AG04450 (cell line): ENCODE data around the gene MTHFD2L. TPM values are rescaled to one million over a fixed set of nuclear protein-coding genes. Genes with fewer than 3 reads are reported as not detected.

Source experiments
- CTCF ChIA-PET: fragments of 300-600, 350-600 bp; formaldehyde crosslinking; extraction: SDS; loops from one replicate; lab custom pipeline; 2022; ENCODE audit warnings: antibody characterized with exemption, inconsistent platforms; lab: Charles Lee
- POLR2A ChIA-PET: fragments of 350-600 bp; formaldehyde crosslinking; extraction: SDS; loops from one replicate; lab custom pipeline; 2021; ENCODE audit warnings: antibody characterized with exemption, inconsistent platforms; lab: Yijun Ruan, JAX
- DNase-seq: peaks from one replicate; pipeline ENCODE4 v3.0.0-alpha.2; 2011; ENCODE audit warnings: low read depth, low spot score
- H3K27ac ChIP-seq: one replicate; pipeline ENCODE4 v1.5.1; 2012; ENCODE audit warnings: low read depth, low read length, control low read depth
- H3K27me3 ChIP-seq: one replicate; pipeline ENCODE4 v1.6.0; 2012; ENCODE audit warnings: low read length; ENCODE audit not compliant: control insufficient read depth, insufficient read depth
- H3K4me3 ChIP-seq: 2 replicates; pipeline ENCODE4 v1.5.1; 2011; ENCODE audit warnings: mild to moderate bottlenecking, low read depth, low read length, control low read depth
- H3K9me3 ChIP-seq: 2 replicates; pipeline ENCODE4 v1.5.1; 2012; ENCODE audit warnings: low read length; ENCODE audit not compliant: control insufficient read depth, insufficient read depth
- polyA plus RNA-seq: library from polyadenylated mRNA; depleted of rRNA; stranded (reverse); fragments of >200 nt; gene quantifications from 2 replicates; pipeline ENCODE4 v1.2.3, GENCODE V29; 2011
- TF ChIP-seq, protein P1 (sequence below): IDR thresholded peaks from 2 replicates; pipeline ENCODE4 v1.5.1; 2011; ENCODE audit warnings: low read depth, low read length, control low read depth, inconsistent platforms

Gene MTHFD2L
- polyA plus RNA-seq, 1 experiment = 6.2 TPM

DNA sequence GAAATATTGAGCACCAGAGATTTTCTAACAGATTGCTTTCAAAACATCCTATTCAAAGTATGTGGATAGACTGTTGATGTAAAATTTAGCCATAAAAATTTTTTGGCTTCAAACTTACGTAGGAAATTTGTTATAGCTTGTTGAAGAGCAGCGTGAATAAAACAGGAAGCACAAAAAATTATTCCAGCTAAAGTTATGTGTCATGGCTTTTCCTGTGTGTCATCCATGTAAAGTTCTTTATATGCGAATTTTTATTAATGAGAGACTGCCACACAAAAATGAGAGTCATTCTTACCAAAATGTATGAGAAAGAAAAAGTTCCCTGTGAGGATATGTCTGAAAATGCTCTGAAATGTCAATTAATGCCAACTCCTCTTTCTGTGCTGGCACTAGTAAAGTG is 169.8 kb downstream of the MTHFD2L start:
- H3K9me3 ChIP-seq = peaks cover 3% of the 10 kb centered on the region; the same call in 1 of the 2 replicates
- H3K4me3 ChIP-seq = no peak overlapping the region
- CTCF ChIA-PET = interaction anchor here (3.1 kb wide), 1 partner anchor 348 kb away, joined by 9 read pairs; no protein-coding TSS in a partner anchor
- DNase-seq = no peak
- H3K27me3 ChIP-seq = no peaks in the 10 kb centered on the region
- H3K27ac ChIP-seq = no peak overlapping the region
- TF ChIP-seq, protein P1, sequence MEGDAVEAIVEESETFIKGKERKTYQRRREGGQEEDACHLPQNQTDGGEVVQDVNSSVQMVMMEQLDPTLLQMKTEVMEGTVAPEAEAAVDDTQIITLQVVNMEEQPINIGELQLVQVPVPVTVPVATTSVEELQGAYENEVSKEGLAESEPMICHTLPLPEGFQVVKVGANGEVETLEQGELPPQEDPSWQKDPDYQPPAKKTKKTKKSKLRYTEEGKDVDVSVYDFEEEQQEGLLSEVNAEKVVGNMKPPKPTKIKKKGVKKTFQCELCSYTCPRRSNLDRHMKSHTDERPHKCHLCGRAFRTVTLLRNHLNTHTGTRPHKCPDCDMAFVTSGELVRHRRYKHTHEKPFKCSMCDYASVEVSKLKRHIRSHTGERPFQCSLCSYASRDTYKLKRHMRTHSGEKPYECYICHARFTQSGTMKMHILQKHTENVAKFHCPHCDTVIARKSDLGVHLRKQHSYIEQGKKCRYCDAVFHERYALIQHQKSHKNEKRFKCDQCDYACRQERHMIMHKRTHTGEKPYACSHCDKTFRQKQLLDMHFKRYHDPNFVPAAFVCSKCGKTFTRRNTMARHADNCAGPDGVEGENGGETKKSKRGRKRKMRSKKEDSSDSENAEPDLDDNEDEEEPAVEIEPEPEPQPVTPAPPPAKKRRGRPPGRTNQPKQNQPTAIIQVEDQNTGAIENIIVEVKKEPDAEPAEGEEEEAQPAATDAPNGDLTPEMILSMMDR = no peak
- POLR2A ChIA-PET = interaction anchor here (0.7 kb wide), 1 partner anchor 312 kb away, joined by 3 read pairs; no protein-coding TSS in a partner anchor

DNA sequence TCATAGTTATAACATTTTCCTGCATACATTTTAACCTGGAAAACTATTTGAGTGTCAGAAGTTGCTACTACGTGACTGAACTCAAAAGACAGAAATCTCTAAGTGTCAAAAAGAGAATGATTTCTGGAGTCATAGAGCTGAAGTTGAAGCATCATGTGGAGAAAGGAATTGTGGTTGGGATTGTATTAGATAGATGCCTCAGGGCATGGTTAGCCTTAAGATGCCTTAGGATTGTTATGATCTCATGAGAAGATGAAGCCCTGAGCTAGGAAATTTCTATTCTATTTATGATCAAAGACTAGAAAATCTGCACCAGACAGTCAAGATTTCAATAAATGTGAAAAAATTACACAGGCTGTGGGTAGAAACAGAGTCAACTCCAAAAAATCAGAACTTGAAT is 170.6 kb downstream of the MTHFD2L start:
- H3K4me3 ChIP-seq = no peak overlapping the region
- ChIA-PET POLR2A (interaction anchor here (0.7 kb wide), 1 partner anchor 311 kb away, joined by 3 read pairs; no protein-coding TSS in a partner anchor), CTCF (interaction anchor here (1.1 to 3.1 kb wide), 3 partner anchors 8 to 347 kb away, joined by 3 to 11 read pairs (median 9); no protein-coding TSS in a partner anchor)
- H3K27ac ChIP-seq = no peak overlapping the region
- H3K9me3 ChIP-seq = peaks cover 3% of the 10 kb centered on the region; the same call in 1 of the 2 replicates
- TF ChIP-seq, protein P1 = no peak
- H3K27me3 ChIP-seq = no peaks in the 10 kb centered on the region
- DNase-seq = no peak

DNA sequence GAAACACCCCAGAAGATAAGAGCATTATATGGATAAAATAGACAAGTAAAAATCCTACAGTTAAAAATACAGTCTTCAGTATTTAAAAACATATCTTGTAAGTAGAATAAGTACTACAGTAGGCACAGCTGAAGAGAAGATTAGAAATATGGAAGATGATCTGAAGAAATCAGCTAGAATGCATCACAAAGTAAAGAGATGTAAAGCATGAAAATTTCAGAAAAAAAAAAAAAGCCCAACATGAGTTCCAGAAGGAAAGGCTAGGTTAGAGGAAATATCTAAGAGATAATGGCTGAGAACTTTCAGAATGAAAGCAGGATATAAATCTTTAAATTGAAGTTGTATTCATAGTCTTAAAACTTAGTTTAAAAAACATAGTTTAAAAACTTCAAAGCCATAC is 171.4 kb downstream of the MTHFD2L start:
- Histone ChIP-seq H3K27me3 (no peaks in the 10 kb centered on the region), H3K27ac (no peak overlapping the region), H3K9me3 (peaks cover 6% of the 10 kb centered on the region; the same call in 1 of the 2 replicates), H3K4me3 (no peak overlapping the region)
- POLR2A ChIA-PET = no interaction called here
- CTCF ChIA-PET = interaction anchor here (1.7 to 3.1 kb wide), 2 partner anchors 9 to 346 kb away, joined by 9 to 11 read pairs; no protein-coding TSS in a partner anchor
- DNase-seq = no peak
- TF ChIP-seq, protein P1 = no peak

DNA sequence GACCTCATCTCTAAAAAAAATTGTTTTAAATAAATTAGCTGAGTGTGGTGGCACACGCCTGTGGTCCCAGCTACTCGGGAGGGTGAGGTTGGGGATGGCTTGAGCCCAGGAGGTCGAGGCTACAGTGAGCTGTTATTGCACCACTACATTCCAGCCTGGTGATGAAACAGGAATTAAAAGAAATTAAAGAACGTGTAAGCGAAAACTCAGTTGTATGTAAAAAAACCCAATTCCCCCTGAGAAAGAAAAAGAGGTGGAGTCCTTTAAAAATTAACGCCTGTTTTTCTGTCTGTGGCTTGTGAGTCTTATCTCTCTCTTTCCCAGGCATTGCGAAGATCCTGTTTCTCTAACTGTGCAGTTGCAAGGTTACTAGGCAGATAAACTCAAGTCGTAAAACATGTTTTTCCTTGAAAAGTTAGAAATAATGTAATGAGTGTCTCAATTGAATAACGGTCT is 172.4 kb downstream of the MTHFD2L start:
- CTCF ChIA-PET = interaction anchor here (1.7 to 3.1 kb wide), 2 partner anchors 10 to 345 kb away, joined by 9 to 11 read pairs; no protein-coding TSS in a partner anchor
- TF ChIP-seq, protein P1 = no peak
- Histone ChIP-seq H3K27ac (no peak overlapping the region), H3K9me3 (peaks cover 6% of the 10 kb centered on the region; the same call in 1 of the 2 replicates), H3K4me3 (no peak overlapping the region), H3K27me3 (no peaks in the 10 kb centered on the region)
- no peak for DNase-seq
- POLR2A ChIA-PET = no interaction called here

DNA sequence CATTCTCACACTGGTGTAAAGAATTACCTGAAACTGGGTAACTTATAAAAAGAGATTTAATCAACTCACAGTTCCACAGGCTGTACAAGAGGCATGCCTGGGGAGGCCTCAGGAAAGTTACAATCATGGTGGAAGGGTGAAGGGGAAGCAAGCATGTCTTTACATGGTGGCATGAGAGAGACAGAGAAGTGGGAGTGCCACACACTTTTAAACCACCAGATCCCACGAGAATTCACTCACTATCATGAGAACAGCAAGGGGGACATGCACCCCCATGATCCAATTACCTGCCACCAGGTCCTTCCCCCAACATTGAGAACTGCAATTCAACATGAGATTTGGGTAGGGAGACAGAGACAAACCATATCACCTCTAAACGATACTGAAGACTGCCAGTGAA is 173.3 kb downstream of the MTHFD2L start:
- Histone ChIP-seq H3K27ac (no peak overlapping the region), H3K4me3 (no peak overlapping the region), H3K9me3 (peaks cover 6% of the 10 kb centered on the region; the same call in 1 of the 2 replicates), H3K27me3 (no peaks in the 10 kb centered on the region)
- DNase-seq = no peak
- TF ChIP-seq, protein P1 = no peak
- CTCF ChIA-PET = interaction anchor here (1.6 kb wide), 1 partner anchor 345 kb away, joined by 5 read pairs; no protein-coding TSS in a partner anchor
- POLR2A ChIA-PET = no interaction called here
